GM18498 (cell line): ENCODE results near the gene PTPRN2.

Experiments
- ATAC-seq: cut with Tn5 transposase; IDR thresholded peaks from one replicate; pipeline ENCODE4 v1.9.1; 2021; ENCODE audit warnings: mild to moderate bottlenecking, moderate library complexity; ENCODE audit not compliant: unreplicated experiment

Gene PTPRN2

DNA sequence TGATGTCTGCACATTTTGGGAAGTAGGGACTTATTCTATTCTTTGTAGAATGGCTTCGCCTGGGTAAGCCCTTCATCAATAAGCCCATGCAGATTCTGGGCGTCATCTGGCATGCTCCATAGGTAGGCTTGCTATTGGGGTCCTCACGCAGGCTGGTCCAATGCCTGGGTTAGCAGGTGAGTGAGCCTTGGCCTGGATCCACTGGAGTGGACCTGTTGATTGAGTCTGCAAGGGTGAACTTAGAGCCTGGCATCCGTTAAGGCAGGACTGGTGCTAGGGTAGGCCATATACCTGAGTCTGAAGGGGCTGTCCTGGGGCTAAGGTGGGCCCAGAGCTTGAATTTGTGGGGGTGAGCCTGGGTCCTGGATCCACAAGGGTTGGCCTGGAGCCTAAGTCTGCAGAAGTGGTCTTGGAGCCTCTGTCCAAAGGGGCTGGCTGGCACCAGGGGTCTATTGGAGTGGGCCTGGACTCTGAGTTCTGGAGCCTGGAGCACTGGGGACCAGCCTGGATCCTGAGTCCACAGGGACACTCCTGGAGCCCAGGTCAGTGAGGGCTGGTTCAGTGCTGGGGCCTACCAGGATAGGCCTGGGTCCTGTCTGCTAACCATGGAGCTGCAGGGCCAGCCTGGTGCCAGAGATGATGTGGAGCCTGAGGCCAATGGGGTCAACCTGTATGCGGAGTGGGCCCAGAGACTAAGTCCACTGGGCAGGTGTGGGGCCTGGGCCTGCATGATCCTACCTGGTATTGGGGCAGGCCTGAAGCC lies 297.7 kb downstream of the PTPRN2 start:
- no peak for ATAC-seq

GRCh38 chr7:158289231-158289630 lies 298.4 kb downstream of the PTPRN2 start:
- ATAC-seq: no peak

DNA sequence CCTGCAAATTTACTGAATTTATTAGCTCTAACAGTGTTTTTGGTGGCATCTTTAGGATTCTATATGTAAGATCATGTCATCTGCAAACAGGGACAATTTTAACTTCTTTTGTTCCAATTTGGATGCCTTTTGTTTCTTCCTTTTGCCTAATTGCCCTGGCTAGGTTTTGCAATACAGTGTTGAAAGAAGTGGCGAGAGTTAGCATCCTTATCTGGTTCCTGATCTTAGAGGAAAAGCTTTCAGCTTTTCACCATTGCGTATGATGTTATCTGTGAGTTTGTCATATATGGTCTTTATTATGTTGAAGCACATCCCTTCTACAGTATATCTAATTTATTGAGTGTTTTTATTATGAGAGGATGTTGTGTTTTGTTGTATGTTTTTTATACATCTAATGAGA lies 301.4 kb downstream of the PTPRN2 start:
- ATAC-seq: no peak

DNA sequence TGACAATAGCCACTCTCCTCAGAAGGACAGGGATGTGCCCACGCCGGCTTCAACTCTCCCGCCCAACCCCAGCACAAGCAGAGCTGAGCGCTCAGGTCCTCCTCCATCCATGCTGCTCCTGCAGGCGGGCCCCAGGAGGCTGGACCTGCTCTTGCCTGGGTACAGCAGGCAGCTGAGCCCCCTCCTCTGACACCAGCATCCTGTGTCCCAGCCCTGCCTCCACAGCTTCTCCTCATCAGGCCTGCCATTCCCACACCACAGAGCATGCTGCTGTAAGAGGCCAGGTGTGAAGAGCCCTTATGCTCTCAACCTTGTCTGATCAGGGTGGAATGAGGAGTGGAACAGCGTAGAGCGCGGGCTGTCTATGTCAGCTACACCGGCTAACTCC lies 302.2 kb downstream of the PTPRN2 start:
- no peak for ATAC-seq

DNA sequence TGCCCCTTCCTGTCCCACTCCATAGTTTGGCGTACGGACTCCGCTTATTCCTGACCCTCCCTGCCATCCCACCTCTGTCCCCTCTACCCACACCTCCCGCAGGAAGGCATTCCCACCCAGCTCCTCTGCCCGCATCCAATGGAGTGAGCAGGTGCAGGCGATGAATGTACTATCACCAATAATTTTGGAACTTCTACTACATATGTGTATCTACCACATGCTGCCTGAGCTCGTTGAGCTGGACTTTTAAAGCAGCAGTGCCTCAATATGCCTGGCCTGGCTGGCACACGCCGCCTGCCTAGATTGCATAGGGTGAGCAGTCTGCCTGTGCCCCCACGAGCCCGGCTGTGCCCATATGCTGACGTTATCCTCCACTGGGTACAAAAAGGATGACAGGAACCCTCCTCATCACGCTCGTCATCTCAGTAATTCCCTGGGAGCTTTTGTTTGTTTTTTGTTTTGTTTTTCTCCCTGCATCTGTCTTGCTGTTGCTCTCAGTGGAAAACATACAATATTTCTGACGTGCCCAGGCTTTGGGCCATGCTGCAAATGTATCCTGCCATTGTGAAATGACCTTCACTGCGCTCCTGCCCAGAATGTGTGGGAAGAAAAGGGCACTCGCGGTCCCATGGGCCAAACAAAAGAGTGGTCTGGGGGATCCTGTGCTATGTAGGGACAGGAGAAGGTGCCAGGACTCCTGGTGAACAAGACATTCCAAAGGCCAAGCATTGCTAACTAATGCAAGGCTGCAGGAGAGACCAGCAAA lies 302.8 kb downstream of the PTPRN2 start:
- ATAC-seq: no peak

- ATAC-seq: no peak
Measured at GRCh38 chr7:158284121-158284520, 303.5 kb downstream of the PTPRN2 start.

DNA sequence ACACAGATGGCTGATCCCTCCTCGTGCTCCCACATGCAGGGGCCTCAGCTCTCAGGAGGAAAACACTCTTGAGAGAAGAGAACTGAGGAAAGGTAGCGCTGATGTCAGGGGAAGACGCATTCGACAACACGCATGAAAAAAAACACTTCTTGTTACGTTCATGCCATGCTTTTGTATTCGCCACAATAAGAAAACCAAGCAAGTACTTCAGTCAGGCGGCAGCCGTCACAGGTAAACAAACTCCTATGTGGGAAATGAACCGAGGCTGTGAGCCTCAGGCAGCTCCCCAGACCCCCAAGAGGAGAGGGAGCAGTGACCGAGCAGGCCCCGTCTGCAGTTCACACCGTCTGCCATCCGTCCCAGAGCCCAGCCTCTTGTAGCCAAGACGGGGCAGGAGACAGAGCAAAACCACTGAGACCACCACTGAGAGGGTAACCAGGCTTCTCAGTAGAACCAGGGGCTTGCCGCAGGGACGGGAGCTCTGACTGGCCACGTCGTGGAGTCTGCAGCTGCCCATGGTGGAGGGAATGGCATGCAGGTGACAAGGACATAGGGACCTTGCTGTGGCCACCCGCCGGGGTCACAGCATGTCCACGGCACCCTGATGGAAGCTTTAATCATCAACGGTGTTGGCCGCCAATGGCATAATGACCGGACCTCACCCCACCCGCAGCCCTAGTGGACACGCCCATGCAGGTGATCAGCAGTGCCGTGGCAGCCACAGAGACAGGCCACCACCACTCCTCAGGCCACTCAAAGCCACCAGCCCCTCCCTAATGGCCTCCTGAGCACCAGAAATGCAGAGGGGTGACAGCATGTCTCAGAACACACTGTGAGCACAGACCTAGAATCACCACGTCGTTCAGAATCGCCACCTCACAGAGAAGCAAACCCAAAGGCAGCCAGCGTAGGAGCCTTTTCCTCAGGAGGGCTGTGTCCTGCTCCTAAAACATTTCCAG lies 304.3 kb downstream of the PTPRN2 start:
- ATAC-seq: no peak

DNA sequence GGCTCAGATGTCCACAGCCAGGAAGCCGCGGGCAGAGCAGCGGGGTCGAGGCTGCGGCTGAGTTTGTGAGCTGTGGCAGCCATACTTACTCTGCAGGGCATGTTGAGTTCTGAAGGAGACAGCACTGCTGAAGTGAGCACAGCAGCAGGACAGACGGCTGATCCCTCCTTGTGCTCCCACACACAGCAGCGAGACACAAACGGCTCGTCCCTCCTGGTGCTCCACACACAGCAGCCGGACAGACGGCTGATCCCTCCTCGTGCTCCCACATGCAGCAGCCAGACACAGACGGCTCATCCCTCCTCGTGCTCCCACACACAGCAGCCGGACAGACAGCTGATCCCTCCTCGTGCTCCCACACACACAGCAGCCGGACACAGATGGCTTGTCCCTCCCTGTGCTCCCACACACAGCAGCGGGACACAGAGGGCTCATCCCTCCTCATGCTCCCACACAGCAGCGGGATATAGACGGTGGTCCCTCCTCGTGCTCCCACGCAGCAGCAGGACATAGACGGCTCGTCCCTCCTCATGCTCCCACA lies 305.1 kb downstream of the PTPRN2 start:
- ATAC-seq: no peak

GRCh38 chr7:158281441-158281840 lies 306.2 kb downstream of the PTPRN2 start:
- ATAC-seq: no peak

DNA sequence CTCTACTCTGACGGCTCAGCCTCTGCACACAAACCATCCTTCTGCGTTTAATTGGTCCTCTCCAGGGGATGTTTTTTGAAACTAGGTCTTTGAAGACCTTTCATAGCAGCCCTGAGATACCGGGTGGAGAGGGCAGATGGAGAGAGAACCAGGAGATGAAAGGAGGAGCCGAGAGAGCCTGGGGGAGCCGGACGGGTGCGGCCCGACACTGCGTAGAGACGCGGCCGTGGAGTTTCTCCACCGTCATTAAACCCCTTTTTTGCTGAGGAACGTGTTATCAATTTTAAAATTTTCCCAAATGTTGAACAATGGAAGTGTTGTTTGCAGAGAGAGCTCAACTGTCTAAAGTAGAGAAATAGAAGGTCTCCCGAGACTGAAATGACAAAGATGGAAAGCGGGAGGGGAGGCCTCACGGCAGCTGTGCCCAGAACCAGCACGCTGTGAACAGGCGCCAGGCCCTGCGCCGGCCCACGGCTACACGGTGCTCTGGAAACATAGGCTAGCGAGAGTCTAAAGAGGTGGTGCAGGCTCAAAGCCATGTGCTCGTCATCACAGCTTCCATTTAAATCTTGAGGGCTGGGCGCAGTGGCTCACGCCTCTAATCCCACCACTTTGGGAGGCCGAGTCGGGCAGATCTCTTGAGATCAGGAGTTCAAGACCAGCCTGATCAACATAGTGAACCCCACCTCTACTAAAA lies 307.0 kb downstream of the PTPRN2 start:
- ATAC-seq: no peak

- ATAC-seq: no peak
Measured at GRCh38 chr7:158279539-158280447, 307.8 kb downstream of the PTPRN2 start.

- ATAC-seq: no peak
Measured at GRCh38 chr7:158278745-158279320, 308.8 kb downstream of the PTPRN2 start.

GRCh38 chr7:158277219-158278141 lies 310.1 kb downstream of the PTPRN2 start:
- ATAC-seq: no peak

DNA sequence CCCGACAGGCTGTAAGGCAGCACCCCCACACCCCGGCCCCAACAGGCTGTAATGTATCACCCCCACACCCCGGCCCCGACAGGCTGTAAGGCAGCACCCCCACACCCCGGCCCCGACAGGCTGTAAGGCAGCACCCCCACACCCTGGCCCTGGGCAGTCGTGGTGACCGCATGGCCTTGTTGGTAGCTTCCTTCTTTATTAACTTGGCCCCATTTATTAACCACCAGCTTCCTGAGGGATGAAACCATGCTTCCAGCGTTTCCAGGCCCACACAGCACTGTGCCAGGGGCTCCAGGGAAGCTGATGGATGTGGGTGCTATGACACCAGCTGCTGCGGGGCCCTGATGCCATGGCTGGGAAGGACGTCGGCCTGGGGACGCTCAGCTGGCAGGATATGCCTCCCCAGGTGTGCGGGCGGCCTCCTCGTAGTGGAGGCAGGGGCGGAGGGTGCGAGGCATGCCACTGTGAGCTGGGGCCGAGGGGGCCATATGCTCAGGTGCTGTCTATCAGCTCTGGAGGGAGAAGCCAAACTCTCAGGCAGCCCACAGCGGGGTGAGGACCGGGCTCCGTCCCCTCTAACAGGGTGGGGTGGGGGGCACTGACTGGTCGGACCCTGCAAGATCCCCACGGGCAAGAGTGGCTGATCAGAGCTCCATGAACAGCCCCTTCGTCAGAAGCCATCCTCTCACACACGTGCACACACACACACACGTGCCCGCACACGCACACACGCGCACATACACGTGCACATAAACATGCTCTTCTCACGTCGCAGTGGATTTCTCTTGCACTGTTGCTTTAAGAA lies 311.0 kb downstream of the PTPRN2 start:
- ATAC-seq: no peak

DNA sequence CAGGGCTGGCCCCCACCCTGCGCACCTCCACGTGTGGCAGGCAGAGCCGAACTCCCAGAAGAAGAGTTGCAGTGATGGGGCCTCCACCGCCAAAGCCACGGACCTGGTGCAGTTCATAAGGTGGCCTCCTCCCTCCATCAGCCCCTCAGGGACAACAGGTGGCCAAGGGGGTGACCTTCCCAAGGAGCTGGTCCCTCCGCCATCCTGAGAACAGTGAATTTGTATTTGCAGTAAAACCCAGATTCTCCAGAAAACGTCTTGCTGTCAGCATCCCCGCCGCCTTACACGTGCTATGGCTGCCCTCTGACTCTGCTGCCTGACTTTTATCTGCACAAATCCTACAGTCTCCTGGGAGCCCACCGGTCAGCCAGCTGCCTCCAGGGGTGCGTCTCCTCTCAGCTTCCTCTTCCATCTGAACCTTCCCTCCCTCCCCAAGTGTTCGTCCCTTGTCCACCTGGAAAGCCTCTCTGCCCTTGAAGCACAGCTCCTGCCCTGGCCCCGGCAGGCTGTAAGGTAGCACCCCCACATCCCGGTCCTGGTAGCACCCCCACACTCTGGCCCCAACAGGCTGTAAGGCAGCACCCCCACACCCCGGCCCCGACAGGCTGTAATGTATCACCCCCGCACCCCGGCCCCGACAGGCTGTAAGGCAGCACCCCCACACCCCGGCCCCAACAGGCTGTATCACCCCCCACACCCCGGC lies 311.8 kb downstream of the PTPRN2 start:
- no peak for ATAC-seq

GRCh38 chr7:158274996-158275395 lies 312.6 kb downstream of the PTPRN2 start:
- no peak for ATAC-seq
